ENCODE measurements around the gene KRTAP20-3.

Gene KRTAP20-3

GRCh38 chr21:30642564-30642963 lies at the start of gene KRTAP20-3:
KRTAP20-3 (plus strand) TSS chr21:30642864.
- no peak for DNase-seq

GRCh38 chr21:30598802-30599201 lies 43.9 kb upstream of the KRTAP20-3 start, which contains the start of gene KRTAP6-2:
KRTAP6-2 (minus strand) TSS chr21:30598902; CDS start chr21:30598874, 28 bp downstream.
- no peak for DNase-seq

GRCh38 chr21:30600787-30601186 lies 41.9 kb upstream of the KRTAP20-3 start, which contains the start of gene KRTAP22-1:
KRTAP22-1 (plus strand) TSS chr21:30601087.
- DNase-seq, result no peak

GRCh38 chr21:30605968-30606367 lies 36.7 kb upstream of the KRTAP20-3 start:
- no peak for DNase-seq

GRCh38 chr21:30612132-30612531 lies 30.5 kb upstream of the KRTAP20-3 start:
- no peak for DNase-seq

- no peak for DNase-seq
Observed at GRCh38 chr21:30613836-30614235, 28.8 kb upstream of the KRTAP20-3 start, which contains the start of gene KRTAP6-1. KRTAP6-1 (minus strand) TSS chr21:30613930; CDS start chr21:30613904, 26 bp downstream.

GRCh38 chr21:30615199-30615598 lies 27.5 kb upstream of the KRTAP20-3 start:
- DNase-seq, result no peak

- no peak for DNase-seq
Observed at GRCh38 chr21:30616125-30616524, 26.5 kb upstream of the KRTAP20-3 start, which contains the start of gene KRTAP20-1. KRTAP20-1 (plus strand) TSS chr21:30616425; CDS start chr21:30616455, 30 bp downstream.

GRCh38 chr21:30620080-30620479 lies 22.6 kb upstream of the KRTAP20-3 start:
- no peak for DNase-seq

GRCh38 chr21:30620522-30620921 lies 22.1 kb upstream of the KRTAP20-3 start, which contains the start of gene KRTAP20-4:
KRTAP20-4 (plus strand) TSS chr21:30620627.
- DNase-seq, result no peak

- DNase-seq, result no peak
Observed at GRCh38 chr21:30623362-30623761, 19.3 kb upstream of the KRTAP20-3 start.

- no peak for DNase-seq
Observed at GRCh38 chr21:30625449-30626165, 17.1 kb upstream of the KRTAP20-3 start.

- DNase-seq, result no peak
Observed at GRCh38 chr21:30628109-30628508, 14.6 kb upstream of the KRTAP20-3 start.

GRCh38 chr21:30629200-30629599 lies 13.5 kb upstream of the KRTAP20-3 start:
- no peak for DNase-seq

GRCh38 chr21:30634906-30635305 lies 7.8 kb upstream of the KRTAP20-3 start, which contains the start of gene KRTAP20-2:
KRTAP20-2 (plus strand) TSS chr21:30635206; CDS start chr21:30635264, 58 bp downstream.
- no peak for DNase-seq

GRCh38 chr21:30638686-30639085 lies 4.0 kb upstream of the KRTAP20-3 start:
- no peak for DNase-seq

GRCh38 chr21:30646904-30647414 lies 4.3 kb downstream of the KRTAP20-3 start:
- no peak for DNase-seq

GRCh38 chr21:30652891-30653290 lies 10.2 kb downstream of the KRTAP20-3 start:
- DNase-seq, result no peak

- DNase-seq, result no peak
Observed at GRCh38 chr21:30668776-30669175, 26.1 kb downstream of the KRTAP20-3 start.

GRCh38 chr21:30672985-30673650 lies 30.5 kb downstream of the KRTAP20-3 start:
- no peak for DNase-seq

GRCh38 chr21:30674312-30674711 lies 31.6 kb downstream of the KRTAP20-3 start:
- no peak for DNase-seq

GRCh38 chr21:30676737-30677136 lies 34.1 kb downstream of the KRTAP20-3 start:
- DNase-seq, result no peak

GRCh38 chr21:30680586-30680985 lies 37.9 kb downstream of the KRTAP20-3 start:
- DNase-seq, result no peak

GRCh38 chr21:30684506-30684905 lies 41.8 kb downstream of the KRTAP20-3 start:
- no peak for DNase-seq
